Activated CD4-positive, alpha-beta T cell treated with anti-CD3 and anti-CD28 coated beads, Interleukin-10, Interleukin-2, amounts not matched to agents 100 ng/mL and 50 ng/mL, durations not matched to agents 16 hours and 8 hours (primary cell): ENCODE data around the gene TIAM2.
A peak's percentile ranks its signal among the peaks of the same experiment; 100 is the strongest.

Experiments
- DNase-seq: peaks from one replicate; pipeline ENCODE4 v3.0.0-alpha.2; 2020

TIAM2 gene

GRCh38 chr6:155268088-155268867, 273.2 kb downstream of the TIAM2 start:
- DNase-seq: peak; percentile 43

DNA sequence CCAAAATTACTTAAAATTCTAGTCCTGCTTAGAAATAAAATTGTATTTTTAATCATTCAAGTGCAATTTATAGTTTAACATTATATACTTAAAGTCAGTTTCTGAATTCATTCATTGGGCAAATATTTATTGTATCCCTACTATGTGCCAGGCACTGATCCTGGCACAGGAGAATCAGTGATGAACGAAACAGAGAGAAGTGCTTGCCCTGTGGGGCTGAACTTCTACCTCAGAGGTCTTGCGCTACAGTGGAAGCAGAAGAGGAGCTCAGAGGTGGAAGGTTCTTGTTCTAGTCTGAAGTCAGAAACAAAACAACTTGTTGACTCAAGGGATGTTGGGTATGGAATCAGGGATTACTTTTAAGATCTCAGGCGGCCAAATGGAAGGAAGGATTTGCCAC, 274.6 kb downstream of the TIAM2 start:
- DNase-seq: no peak

DNA sequence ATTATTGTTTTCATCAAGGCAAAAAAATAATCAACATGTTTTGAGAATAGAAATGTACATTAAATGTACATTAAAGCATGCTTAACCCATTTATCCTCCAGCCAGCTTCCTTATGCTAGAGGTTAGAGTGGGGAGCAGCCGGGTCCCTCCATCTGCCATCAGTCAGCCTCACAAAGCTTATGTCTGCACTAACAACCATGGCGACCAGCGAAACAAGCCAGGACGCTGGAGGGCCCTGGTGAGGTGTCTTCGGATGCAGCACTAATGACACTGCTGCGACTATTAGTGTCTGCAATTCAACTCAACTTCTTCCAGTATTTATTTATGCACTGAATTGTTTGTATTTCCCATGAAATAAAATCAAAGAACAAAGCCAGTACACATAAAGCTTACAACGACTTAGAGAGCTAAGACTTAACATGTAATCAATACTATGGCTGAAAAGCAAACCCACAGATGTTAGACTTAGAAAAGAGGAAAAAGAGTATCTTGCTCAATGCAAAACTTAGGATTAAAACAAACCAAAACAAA, 275.5 kb downstream of the TIAM2 start:
- DNase-seq: no peak

- no peak for DNase-seq
Observed at GRCh38 chr6:155271145-155271544, 276.0 kb downstream of the TIAM2 start.

GRCh38 chr6:155272353-155273232, 277.5 kb downstream of the TIAM2 start:
- no peak for DNase-seq

GRCh38 chr6:155273431-155273830, 278.3 kb downstream of the TIAM2 start:
- DNase-seq: no peak

DNA sequence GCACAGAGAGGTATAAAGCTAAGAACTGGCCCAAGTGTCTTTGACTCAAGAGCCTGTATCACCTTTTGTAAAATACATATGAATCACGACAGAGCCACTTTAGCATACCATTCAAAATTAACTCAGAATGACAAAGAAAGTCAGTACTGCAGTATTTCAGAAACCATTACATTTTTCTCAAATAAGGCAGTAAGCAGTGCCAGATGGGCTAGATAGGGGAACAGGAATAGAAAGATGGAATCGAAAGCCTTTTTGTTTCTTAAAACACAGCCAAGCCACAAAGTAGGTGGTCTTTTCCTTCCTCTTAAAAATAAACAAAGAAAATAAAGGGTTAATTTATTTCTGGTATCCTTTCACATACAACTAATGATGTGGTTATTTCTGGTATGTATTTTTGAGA, 279.0 kb downstream of the TIAM2 start:
- DNase-seq: no peak

- no peak for DNase-seq
Observed at GRCh38 chr6:155274533-155274932, 279.4 kb downstream of the TIAM2 start.

DNA sequence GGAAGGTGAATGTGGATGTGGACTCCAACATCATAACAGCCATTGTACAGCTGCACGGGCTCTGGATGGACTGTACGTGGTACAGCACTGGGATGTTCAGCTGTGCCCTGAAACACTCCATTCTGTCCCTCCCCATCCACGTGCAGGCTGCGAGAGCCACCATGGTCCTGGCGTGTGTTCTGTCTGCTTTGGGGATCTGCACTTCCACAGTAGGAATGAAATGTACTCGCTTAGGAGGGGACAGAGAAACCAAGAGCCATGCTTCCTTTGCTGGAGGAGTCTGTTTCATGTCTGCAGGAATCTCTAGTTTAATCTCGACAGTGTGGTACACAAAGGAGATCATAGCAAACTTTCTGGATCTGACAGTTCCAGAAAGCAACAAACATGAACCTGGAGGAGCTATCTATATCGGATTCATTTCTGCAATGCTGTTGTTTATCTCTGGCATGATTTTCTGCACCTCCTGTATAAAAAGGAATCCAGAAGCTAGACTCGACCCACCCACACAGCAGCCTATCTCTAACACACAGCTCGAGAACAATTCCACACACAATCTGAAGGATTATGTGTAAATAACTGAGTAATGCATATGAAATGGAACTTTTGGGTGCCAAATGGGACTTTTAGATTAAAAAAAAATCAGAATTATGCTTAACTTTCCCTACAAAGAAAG, 280.8 kb downstream of the TIAM2 start:
- DNase-seq: no peak

- DNase-seq: no peak
Observed at GRCh38 chr6:155276638-155277037, 281.5 kb downstream of the TIAM2 start.

- DNase-seq: no peak
Observed at GRCh38 chr6:155278319-155279049, 283.4 kb downstream of the TIAM2 start.

DNA sequence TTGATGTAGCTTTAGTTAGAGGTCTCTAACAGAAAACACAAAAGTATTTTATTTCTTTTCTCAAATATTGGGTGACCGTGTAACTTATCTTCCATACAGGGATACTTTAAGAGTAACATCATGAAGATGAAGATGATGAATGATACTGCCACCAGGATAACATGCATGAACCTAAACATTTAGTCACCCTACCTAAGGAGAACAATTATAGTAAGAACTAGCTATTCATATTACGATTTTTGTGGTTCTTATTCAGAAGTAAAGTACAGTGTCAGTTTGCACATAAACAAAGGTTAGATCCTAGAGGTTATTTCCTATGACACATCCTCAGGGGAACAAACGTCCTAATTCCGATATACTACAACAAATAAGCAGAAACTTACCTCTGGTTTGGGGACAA, 289.7 kb downstream of the TIAM2 start:
- peak; percentile 31 for DNase-seq

- no peak for DNase-seq
Observed at GRCh38 chr6:155287762-155288161, 292.6 kb downstream of the TIAM2 start.

GRCh38 chr6:155290491-155290890, 295.4 kb downstream of the TIAM2 start:
- DNase-seq: no peak

DNA sequence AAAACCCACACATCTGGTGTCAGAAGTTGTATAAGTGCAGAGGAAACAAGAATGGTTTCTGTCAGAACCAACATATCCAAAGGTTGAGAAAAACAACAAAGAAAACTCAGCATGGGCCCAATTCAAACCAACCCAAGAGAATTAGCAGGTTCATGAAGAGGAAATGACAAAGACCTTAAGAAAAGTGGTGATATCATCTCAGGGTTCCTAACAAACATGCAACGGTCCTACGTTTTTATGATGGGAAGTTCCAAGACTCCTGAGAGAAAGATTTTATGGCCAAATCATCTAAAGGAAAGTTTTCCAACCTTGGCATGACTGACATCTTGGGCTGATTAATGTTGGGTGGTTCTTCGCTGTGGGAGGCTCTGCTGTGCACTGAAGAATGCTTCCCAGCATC, 296.2 kb downstream of the TIAM2 start:
- DNase-seq: no peak

GRCh38 chr6:155292711-155293110, 297.6 kb downstream of the TIAM2 start:
- no peak for DNase-seq

DNA sequence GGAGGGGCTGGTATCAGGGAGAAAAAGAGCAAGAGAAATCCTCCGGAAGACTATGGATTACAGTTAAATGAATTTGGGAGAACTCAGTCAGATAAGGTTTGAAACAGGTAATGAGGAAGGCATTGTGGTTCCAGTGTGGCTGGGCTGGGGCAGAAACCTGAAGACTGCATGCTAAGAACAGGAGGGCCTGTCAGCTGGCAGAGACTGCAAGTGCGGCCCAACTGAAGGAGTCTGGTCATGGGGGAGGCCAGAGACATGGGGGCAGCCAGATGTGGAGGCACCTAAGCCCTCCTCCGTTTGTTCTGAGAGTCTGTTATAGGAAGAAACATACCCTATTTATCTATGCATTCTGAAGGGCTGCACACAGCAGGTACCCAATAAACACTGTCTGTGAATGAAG, 302.6 kb downstream of the TIAM2 start:
- DNase-seq: no peak

DNA sequence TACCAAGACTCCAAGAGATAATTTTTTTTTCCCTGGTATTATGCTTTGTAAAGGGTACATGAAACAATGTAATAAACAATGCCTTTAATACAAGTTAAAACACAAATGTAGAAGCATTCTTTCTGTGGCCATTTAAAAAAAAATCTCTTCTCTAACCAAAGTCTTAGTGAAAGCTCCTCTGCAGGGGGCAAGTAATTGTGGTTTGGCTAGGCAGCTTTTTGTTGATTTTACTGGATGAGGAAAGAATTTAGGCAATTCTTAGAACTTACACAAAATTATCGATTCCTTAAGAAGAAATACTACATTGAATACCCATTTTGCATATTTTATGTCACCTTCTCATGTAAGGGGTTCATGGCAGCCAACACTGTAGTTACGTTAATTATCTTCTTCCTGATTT, 306.8 kb downstream of the TIAM2 start:
- DNase-seq: no peak

DNA sequence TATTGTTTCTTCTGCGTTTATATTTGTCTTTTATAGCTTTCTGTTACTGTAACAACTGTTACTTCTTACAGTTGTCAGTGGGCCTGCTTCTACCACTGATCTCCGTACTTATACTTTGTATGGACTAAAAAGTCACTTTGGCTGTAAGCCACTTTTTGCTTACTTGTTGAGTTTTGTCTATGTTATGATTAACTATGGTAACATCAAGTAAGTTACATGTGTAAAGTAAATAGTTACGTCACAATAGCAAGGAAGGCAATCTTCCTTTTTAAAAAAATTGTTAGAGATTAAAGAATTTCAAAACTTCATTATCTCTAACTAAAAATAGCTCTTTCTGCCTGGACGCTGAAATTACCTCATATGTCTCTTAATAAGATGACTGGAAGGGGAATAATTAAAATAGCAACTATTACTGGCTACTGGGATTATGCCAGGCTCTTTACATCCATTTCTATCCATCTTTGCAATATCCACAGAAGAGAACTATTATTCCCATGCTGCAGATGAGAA, 308.3 kb downstream of the TIAM2 start:
- no peak for DNase-seq

GRCh38 chr6:155306958-155307357, 311.8 kb downstream of the TIAM2 start:
- DNase-seq: no peak
